Stimulated activated naive CD8-positive, alpha-beta T cell treated with anti-CD3 and anti-CD28 coated beads, Interleukin-15, amount 100 ng/mL, for 72 hours (primary cell): ENCODE measurements around the gene GOLGA3.
"Not testable (repeated sequence)": the region's sequence is repeated elsewhere in the genome, so short reads cannot be mapped to it uniquely, and the experiment has no call there.

ENCODE experiments used
- ATAC-seq: fragments of 150-1000 bp; cut with Tn5 transposase; 2 replicates; pipeline ENCODE4 v1.10.0; 2021; ENCODE audit warnings: mild to moderate bottlenecking, moderate library complexity
- DNase-seq, 2 donors: peaks; one replicate each; pipeline ENCODE4 v3.0.0; 2021 to 2022
- H3K27ac Mint-ChIP-seq, 2 donors: one replicate each; pipeline ENCODE4 v1.8.0; 2022; ENCODE audit warnings: mild to moderate bottlenecking in 2 of 2, mixed read lengths in 2 of 2, moderate library complexity in 2 of 2
- H3K27me3 Mint-ChIP-seq: one replicate; pipeline ENCODE4 v1.8.0; 2022; ENCODE audit warnings: mixed read lengths
- H3K4me1 Mint-ChIP-seq: one replicate; pipeline ENCODE4 v1.8.0; 2022; ENCODE audit warnings: mild to moderate bottlenecking, mixed read lengths
- H3K4me3 Mint-ChIP-seq, 2 donors: one replicate each; pipeline ENCODE4 v1.8.0; 2022; ENCODE audit warnings: mild to moderate bottlenecking in 2 of 2, mixed read lengths in 2 of 2, moderate library complexity in 1 of 2
- H3K9me3 Mint-ChIP-seq, 2 donors: one replicate each; pipeline ENCODE4 v1.8.0; 2022; ENCODE audit warnings: mixed read lengths in 2 of 2

Gene GOLGA3

DNA sequence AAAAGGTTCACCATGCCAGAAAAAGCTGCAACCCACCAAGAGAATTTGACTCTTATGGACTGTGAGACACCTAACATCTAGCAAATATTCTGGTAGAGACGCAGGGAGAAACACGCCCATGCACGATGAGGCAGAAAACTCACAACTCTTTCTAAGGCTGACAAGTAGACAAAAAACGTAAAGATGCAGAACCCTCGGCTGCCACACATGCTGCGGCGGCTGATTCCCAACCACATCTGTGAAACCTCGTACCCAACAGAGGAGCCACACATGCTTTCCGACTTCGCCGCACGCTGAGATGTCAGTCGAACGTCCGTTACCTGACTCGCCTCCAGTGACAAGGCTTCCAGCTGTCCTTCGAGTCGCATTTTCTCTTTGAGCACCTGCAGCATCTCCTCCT is 21.8 kb downstream of the GOLGA3 start:
- Mint-ChIP-seq H3K27me3 (no peaks in the 10 kb centered on the region), H3K4me3 (peak overlapping the region in 1 of 2 donors; percentile 44), H3K4me1 (peaks cover 43% of the 10 kb centered on the region), H3K9me3 (no peaks in the 10 kb centered on the region), H3K27ac (no peak overlapping the region)
- peak; percentile 81 for ATAC-seq
- DNase-seq, result peak; percentile 15 to 53

DNA sequence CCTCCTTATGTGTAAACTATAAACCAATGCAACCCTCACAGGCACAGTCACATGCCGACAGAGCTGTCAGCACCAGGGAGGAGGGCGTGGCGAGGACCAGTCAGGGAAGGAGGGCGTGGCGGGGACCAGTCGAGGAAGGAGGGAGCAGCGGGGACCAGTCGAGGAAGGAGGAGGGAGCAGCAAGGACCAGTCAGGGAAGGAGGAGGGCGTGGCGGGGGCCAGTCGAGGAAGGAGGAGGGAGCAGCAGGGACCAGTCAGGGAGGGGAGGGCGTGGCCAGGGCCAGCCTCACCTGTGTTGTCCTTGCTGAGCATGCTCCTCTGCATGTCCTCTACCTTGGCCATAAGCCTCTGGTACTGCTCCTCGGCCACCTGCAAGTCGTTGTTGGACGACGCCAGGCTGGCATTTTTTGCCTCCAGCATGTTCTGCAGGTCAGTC is 24.2 kb downstream of the GOLGA3 start:
- no peak for ATAC-seq
- DNase-seq, result no peak
- no peak overlapping the region for H3K4me3 Mint-ChIP-seq
- H3K27me3 Mint-ChIP-seq, result no peaks in the 10 kb centered on the region
- no peaks in the 10 kb centered on the region for H3K9me3 Mint-ChIP-seq
- H3K27ac Mint-ChIP-seq, result peak overlapping the region in 1 of 2 donors; percentile 63
- peaks cover 35% of the 10 kb centered on the region for H3K4me1 Mint-ChIP-seq

DNA sequence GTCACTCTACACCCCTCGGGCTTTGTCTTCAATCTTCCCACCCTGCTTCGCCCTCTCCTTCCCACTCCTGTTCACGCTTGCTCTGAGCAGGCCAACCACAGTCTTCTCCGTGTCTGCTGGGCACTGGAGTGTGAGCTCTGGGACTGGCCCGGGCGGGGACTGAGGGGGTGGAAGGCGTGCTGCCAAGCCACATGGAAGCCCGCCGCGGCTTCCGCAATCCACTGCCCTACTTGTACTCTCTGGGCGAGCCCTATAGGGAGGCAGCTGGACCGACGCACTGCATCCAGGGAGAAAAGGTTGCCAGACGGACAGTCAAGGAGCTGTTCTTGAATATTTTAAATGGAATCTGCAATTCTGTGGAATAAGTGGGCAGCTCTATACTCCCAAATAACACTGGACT is 24.8 kb downstream of the GOLGA3 start:
- no peaks in the 10 kb centered on the region for H3K27me3 Mint-ChIP-seq
- ATAC-seq, result no peak
- no peak overlapping the region for H3K4me3 Mint-ChIP-seq
- H3K4me1 Mint-ChIP-seq, result peaks cover 35% of the 10 kb centered on the region
- DNase-seq, result no peak
- H3K27ac Mint-ChIP-seq, result no peak overlapping the region
- H3K9me3 Mint-ChIP-seq, result no peaks in the 10 kb centered on the region

DNA sequence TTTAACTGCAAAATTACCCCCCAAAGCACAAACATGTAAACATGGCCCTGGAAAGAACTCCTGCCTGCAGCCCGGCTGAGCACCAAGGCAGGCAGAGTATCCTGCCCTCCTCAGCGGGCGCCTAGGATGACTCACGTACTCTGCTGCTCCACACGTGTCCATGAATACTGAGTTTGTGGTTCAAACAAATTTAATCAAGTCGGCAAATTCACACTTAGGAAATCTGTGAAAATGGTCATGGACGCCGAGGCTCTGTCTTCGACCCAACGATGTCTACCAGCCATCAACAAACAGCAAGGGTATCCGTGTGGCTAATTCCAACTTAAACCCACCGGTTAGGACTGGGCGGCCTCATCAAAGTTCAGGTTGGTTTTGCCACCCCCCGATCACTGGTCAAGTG is 25.5 kb downstream of the GOLGA3 start:
- Mint-ChIP-seq H3K9me3 (no peaks in the 10 kb centered on the region), H3K4me1 (peaks cover 27% of the 10 kb centered on the region), H3K27ac (peak overlapping the region in 1 of 2 donors; percentile 61), H3K4me3 (no peak overlapping the region), H3K27me3 (no peaks in the 10 kb centered on the region)
- ATAC-seq (no peak), DNase-seq (no peak)

DNA sequence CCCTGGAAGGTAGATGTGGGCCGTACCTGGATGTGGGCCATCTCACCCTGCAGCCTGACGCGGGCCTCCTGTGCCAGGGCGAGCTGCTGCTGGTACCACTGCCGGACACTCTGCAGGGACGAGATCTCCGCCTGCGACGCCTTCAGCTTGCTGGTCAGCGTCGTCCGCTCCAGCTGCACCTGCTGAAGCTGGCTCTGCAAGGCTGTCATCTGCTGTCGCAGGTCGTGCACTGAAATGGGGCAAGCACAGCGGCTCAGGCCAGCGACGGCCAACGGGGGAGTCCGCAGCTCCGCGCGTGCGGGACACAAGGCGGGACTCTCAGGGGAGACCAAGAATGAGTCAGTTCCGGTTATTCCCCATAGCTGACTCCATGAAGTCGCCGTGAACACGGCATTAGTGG is 26.9 kb downstream of the GOLGA3 start:
- DNase-seq (no peak), ATAC-seq (no peak)
- no peak overlapping the region for H3K4me3 Mint-ChIP-seq
- H3K27ac Mint-ChIP-seq, result no peak overlapping the region
- H3K4me1 Mint-ChIP-seq, result peaks cover 13% of the 10 kb centered on the region
- no peaks in the 10 kb centered on the region for H3K9me3 Mint-ChIP-seq
- no peaks in the 10 kb centered on the region for H3K27me3 Mint-ChIP-seq

DNA sequence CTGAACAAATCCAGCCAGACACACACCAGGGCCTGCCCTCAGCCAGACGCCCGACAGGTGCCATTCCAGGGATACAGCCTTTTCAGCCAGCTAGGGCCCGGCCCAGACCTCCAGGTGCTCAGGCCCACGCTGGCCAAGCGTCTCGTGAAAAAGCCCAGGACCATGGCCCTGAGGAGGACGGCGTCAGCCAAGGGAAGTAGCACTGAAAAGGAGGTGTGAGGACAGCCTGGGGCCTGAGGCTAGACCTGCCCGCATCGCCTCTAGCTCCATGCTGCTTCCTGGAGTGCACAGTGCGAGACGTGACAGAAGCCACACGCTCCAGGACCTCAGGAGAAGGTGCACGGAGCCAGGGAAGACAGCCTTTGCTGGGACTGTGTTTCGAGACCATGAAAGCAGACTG is 29.8 kb downstream of the GOLGA3 start:
- ATAC-seq, result no peak

DNA sequence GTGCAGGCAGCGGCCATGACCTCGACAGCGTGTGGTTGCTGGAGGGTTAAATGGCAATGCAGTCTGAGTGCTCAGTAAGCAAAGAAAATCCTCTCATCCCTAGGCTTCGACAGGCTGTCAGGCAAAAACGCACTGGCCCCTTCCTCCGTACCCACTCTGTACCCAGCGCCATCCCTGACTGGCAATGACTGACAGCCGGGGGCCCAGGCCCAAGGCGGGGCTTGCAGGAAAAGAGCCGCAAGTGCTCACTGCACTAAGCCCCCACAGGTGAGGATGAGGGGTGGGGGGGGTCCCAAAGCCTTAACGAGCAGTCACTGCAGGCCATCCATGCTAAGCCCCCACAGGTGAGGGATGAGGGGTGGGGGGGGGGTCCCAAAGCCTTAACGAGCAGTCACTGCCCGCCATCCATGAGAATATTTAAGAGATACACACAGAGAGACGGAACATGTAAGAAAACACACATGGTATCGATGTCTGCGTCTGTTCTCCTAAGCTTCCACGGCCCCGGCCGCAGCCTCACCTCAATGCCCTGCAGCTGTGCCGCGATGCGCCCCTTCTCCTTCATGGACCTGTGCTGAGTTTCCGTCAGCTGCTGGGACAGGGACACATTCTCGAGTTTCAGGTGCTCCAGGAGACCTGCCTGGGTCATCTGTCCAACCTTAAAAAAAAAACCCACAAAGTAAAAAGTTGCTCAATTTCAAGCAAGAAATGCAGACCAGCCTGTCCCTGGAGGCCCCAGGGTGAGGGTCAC is 30.7 kb downstream of the GOLGA3 start:
- Mint-ChIP-seq H3K27me3 (no peaks in the 10 kb centered on the region), H3K27ac (no peak overlapping the region), H3K4me3 (no peak overlapping the region), H3K9me3 (no peaks in the 10 kb centered on the region), H3K4me1 (no peaks in the 10 kb centered on the region)
- DNase-seq (no peak), ATAC-seq (no peak)

More for the DNA sequence above, 29.8 kb downstream of the GOLGA3 start:
- Mint-ChIP-seq H3K4me3 (no peak overlapping the region), H3K9me3 (no peaks in the 10 kb centered on the region), H3K4me1 (no peaks in the 10 kb centered on the region), H3K27me3 (no peaks in the 10 kb centered on the region), H3K27ac (no peak overlapping the region)
- DNase-seq, result no peak

DNA sequence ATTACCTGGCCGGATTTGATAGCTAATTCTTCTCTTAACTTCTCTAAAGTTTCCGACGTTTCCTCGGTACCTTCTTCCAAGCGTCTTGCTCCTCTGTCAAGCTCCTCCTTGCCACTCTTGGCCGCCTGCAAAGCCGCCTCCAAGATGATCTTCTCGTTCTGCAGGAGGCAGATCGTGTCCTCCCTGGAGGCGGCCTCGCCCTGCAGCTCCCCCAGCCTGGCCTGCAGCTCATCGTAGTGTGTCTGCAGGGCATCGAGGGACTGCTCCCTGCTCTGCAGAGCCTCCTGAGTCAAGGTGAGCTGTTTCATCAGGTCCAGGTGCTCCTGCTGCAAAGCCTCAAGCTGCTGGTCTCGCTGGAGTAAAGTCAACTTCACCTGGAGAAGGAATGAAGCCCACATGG is 32.8 kb downstream of the GOLGA3 start:
- H3K27me3 Mint-ChIP-seq, result no peaks in the 10 kb centered on the region
- no peaks in the 10 kb centered on the region for H3K9me3 Mint-ChIP-seq
- DNase-seq (no peak), ATAC-seq (no peak)
- H3K4me3 Mint-ChIP-seq, result no peak overlapping the region
- no peaks in the 10 kb centered on the region for H3K4me1 Mint-ChIP-seq
- H3K27ac Mint-ChIP-seq, result no peak overlapping the region

DNA sequence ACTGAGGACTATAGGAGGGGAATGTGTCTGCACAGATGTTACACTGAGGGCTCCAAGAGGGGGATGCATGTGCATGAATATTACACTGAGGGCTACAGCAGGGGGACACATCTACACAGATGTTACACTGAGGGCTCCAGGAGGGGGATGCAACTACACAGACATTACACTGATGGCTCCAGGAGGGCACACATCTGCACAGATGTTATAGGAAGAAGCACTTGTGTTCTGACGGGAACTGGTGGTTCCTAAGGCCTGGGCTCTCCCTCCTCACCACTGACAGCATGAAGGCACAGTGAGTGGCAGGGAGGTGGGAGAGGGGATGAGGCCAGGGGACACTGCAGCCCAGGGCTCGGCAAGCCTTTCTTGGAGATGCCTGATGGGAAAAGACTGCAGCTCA is 36.7 kb downstream of the GOLGA3 start:
- ATAC-seq, H3K27ac Mint-ChIP-seq, DNase-seq, H3K4me1 Mint-ChIP-seq, H3K9me3 Mint-ChIP-seq, H3K4me3 Mint-ChIP-seq, H3K27me3 Mint-ChIP-seq: not testable (repeated sequence)

DNA sequence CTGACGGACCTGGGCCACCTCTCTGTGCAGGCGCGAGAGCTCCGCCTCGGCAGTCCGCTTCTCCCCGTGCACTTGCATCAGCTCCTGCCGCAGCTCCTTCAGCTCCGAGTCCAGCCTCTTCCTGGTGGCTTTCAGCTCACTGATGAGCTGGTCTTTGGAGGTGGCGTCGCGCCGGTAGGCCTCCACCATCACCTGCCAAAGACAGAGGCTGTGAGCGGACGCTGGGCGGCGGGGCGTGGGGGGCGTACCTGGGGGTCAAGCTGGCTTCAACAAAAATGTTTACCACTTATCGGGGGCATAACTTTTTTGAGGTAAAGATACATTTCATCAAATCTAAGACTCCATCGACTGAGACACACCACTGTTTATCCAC is 39.6 kb downstream of the GOLGA3 start:
- H3K4me3 Mint-ChIP-seq, result no peak overlapping the region
- peaks cover 4% of the 10 kb centered on the region for H3K4me1 Mint-ChIP-seq
- ATAC-seq (no peak), DNase-seq (no peak)
- H3K9me3 Mint-ChIP-seq, result no peaks in the 10 kb centered on the region
- no peaks in the 10 kb centered on the region for H3K27me3 Mint-ChIP-seq
- H3K27ac Mint-ChIP-seq, result peak overlapping the region in 1 of 2 donors; percentile 89

DNA sequence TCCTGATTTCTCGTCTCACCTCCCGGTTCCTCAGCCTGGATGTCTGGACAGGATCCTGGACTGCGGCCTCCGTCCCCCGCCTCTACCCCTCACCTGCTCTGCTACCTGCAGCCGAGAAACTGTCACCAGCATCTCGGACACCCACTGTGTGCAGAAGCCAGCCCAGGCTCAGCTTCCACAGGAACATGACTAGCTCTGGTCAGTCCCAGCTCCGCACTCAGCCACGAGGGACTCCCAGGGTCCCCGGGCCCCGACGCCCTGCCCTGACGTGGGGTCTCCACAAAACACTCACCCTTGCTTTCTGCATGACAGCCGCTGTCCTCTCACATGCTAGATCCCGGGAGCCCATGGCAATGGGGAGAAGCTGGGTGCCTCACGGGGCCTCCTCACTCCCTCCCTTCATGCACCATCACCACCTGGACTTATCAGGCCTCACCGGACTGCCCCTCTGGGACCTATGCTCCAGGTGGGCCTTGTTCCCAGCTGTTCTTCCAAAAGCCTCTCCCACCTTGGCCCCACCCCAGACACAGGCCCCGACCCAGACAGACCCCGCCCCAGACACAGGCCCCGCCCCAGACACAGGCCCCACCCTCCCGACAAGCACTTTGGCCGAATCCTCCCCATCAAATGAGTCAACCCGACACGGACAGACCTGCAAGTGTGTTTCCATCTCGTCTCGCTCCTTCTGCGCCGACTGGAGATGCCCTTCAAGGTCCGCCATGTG is 40.1 kb downstream of the GOLGA3 start:
- Mint-ChIP-seq H3K4me3 (no peak overlapping the region), H3K27ac (no peak overlapping the region)
- ATAC-seq, result no peak

DNA sequence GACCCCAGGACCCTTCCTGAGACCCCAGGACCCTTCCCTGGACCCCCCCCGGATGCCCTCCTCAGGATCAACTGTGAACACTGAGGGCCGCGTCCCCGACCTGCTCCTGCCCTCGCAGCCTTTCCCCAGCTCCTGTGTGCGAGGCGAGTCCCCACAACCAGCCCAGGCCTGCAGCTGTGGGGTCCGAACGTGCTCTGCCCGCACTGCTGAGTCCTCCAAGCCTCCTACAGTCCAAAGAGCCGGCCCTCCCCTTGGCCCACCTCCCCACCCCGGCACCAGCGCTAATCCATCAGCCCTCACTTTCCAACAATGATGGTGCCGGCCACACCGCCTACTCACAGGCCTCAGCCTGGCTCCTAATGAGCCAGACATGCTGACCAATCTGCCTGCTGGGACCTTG is 40.8 kb downstream of the GOLGA3 start:
- Mint-ChIP-seq H3K27me3 (no peaks in the 10 kb centered on the region), H3K4me3 (no peak overlapping the region), H3K9me3 (no peaks in the 10 kb centered on the region), H3K4me1 (peaks cover 4% of the 10 kb centered on the region), H3K27ac (peak overlapping the region in 1 of 2 donors; percentile 77)
- ATAC-seq (no peak), DNase-seq (no peak)

More for the DNA sequence above, 40.1 kb downstream of the GOLGA3 start:
- H3K4me1 Mint-ChIP-seq, result peaks cover 4% of the 10 kb centered on the region
- DNase-seq, result no peak
- no peaks in the 10 kb centered on the region for H3K27me3 Mint-ChIP-seq
- no peaks in the 10 kb centered on the region for H3K9me3 Mint-ChIP-seq

DNA sequence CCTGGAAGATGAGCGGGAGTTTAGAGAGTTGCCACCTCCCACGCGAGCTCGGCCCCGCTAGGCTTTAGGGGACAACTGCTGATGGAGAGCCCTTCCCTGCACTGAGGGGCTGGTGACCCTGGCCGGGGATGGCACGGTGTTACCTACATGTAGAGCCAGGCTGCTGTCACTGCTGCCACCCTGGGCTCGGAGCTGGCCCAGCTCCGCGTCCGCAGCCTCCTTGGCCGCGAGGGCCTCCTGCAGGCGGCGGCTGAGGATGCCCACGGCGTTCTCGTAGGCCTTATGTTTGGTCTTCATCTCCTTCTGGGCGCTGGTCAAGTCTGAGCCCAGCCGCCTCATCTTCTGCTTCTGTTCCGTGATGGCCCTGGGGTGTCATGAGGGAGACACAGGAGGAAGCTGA is 42.5 kb downstream of the GOLGA3 start:
- DNase-seq, result no peak
- Mint-ChIP-seq H3K9me3 (no peaks in the 10 kb centered on the region), H3K27ac (no peak overlapping the region), H3K4me3 (no peak overlapping the region), H3K27me3 (no peaks in the 10 kb centered on the region), H3K4me1 (peaks cover 4% of the 10 kb centered on the region)
- no peak for ATAC-seq

DNA sequence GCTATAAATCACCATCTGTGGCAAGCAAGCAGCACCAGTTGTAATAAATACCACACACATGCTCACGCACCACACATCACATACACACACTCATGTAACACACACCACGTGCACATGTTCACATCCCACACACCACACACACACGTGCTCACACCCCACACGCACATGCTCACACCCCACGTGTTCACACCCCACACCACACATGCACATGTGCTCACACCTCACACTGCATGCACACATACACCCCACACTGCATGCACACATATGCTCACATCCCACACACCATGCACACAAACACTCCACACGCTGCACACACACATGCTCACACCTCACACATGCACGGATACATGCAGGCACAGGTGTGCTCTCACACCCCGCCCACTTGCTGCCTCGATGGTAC is 44.1 kb downstream of the GOLGA3 start:
- DNase-seq, result no peak
- H3K27me3 Mint-ChIP-seq, result no peaks in the 10 kb centered on the region
- peaks cover 4% of the 10 kb centered on the region for H3K4me1 Mint-ChIP-seq
- ATAC-seq, result no peak
- no peaks in the 10 kb centered on the region for H3K9me3 Mint-ChIP-seq
- H3K4me3 Mint-ChIP-seq, result no peak overlapping the region
- no peak overlapping the region for H3K27ac Mint-ChIP-seq

DNA sequence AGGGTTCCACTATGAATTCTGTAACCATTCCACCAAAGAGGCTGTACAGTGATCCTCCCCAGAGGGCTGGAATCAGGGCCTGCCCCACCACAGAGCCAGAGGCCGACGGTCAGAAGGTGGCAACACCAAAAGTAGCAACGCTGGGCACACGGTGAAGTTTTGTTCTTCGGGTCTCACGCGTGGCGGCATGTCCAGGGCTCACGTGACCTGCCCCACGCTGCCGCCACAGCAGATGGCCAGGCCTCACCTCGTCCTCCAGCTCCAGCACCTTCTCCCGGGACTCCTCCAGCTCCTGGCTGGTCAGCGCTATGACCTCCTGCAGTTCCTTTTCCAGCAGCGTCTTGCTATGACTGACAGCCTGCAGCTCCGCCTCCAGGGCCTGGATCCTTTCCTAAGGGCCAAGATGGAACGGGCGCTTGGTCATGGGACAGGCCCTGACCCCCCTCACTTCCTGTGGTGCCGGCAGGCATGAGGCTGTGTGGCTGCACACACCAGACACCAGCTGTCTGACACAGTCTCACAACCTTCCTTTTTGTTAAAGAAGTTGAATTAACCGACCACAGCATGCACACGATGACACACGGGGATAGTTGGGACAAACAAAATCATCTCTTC is 44.6 kb downstream of the GOLGA3 start:
- Mint-ChIP-seq H3K4me1 (peaks cover 4% of the 10 kb centered on the region), H3K27ac (peak overlapping the region in 1 of 2 donors; percentile 72), H3K4me3 (no peak overlapping the region), H3K27me3 (no peaks in the 10 kb centered on the region), H3K9me3 (no peaks in the 10 kb centered on the region)
- DNase-seq (no peak), ATAC-seq (no peak)

DNA sequence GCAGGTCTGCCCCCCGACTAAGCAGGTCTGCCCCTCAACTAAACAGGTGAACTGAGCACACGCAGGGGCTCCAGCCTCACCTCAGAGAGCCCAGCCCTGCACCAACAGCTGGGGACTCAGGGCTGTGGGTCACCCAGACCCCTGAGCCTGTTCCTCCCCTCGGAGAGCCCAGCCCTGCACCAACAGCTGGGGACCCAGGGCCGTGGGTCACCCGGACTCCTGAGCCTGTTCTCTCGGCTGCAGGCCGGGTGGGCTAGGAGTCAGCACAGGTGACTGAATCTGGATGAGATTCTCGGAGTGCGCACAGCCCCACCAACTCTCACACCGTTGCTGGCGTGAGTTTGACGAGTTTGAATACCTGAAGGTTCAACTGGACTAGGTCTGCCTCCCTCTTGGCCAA is 46.7 kb downstream of the GOLGA3 start:
- H3K9me3 Mint-ChIP-seq, result no peaks in the 10 kb centered on the region
- H3K27ac Mint-ChIP-seq, result no peak overlapping the region
- no peaks in the 10 kb centered on the region for H3K27me3 Mint-ChIP-seq
- DNase-seq (no peak), ATAC-seq (no peak)
- no peak overlapping the region for H3K4me3 Mint-ChIP-seq
- peaks cover 4% of the 10 kb centered on the region for H3K4me1 Mint-ChIP-seq
